ENCODE data around the gene BBS1.
"Not testable (repeated sequence)": the region's sequence is repeated elsewhere in the genome, so short reads cannot be mapped to it uniquely, and the experiment has no call there.

BBS1 gene

GRCh38 chr11:66582565-66583147, 72.2 kb downstream of the BBS1 start:
- not testable (repeated sequence) for DNase-seq

Measured in SW 1271 (cell line).